WTC11 (cell line): Measurements from ENCODE around the gene STX8. TPM values are rescaled to one million over a fixed set of nuclear protein-coding genes. Genes with fewer than 3 reads are reported as not detected.

Experiments
- ATAC-seq: fragments of 200-7000 bp; cut with Tn5 transposase; 2 replicates; pipeline ENCODE4 v1.10.0; 2021; ENCODE audit warnings: mild to moderate bottlenecking, moderate library complexity
- CTCF ChIA-PET: fragments of 300-600 bp; sonication (Branson Sonifier 250); formaldehyde crosslinking; loops from one replicate; lab custom pipeline; 2021; ENCODE audit warnings: antibody characterized with exemption; lab: Charles Lee
- POLR2A ChIA-PET: fragments of 350-600 bp; sonication (Branson Sonifier 250); formaldehyde crosslinking; loops from one replicate; lab custom pipeline; 2021; ENCODE audit warnings: antibody characterized with exemption; lab: Charles Lee
- DNase-seq: peaks from one replicate; pipeline ENCODE4 v3.0.0; 2021; ENCODE audit warnings: low spot score
- H3K27ac Mint-ChIP-seq: 2 replicates; pipeline ENCODE4 v1.8.0; 2021; ENCODE audit warnings: mixed read lengths
- H3K27me3 Mint-ChIP-seq: 2 replicates; pipeline ENCODE4 v1.8.0; 2021; ENCODE audit warnings: low read depth, mild to moderate bottlenecking, moderate library complexity, mixed read lengths
- H3K36me3 Mint-ChIP-seq: 2 replicates; pipeline ENCODE4 v1.8.0; 2021; ENCODE audit warnings: mixed read lengths
- H3K4me1 Mint-ChIP-seq: 2 replicates; pipeline ENCODE4 v1.8.0; 2022; ENCODE audit warnings: mixed read lengths
- H3K4me3 Mint-ChIP-seq: 2 replicates; pipeline ENCODE4 v1.8.0; 2021; ENCODE audit warnings: mild to moderate bottlenecking, moderate library complexity, mixed read lengths
- H3K9me3 Mint-ChIP-seq: 2 replicates; pipeline ENCODE4 v1.8.0; 2021; ENCODE audit warnings: mixed read lengths
- ATF2 ChIP-seq: sonication (generic); formaldehyde crosslinking; IDR thresholded peaks from 2 replicates; pipeline ENCODE4 v1.8.1; 2022; ENCODE audit warnings: low read depth, missing genetic modification reagents, borderline replicate concordance
- CBFB ChIP-seq: sonication (generic); formaldehyde crosslinking; IDR thresholded peaks from 2 replicates; pipeline ENCODE4 v1.8.1; 2022; ENCODE audit warnings: mild to moderate bottlenecking, low read depth, missing genetic modification reagents
- CREM ChIP-seq: sonication (generic); formaldehyde crosslinking; IDR thresholded peaks from 2 replicates; pipeline ENCODE4 v1.8.1; 2022; ENCODE audit warnings: mild to moderate bottlenecking, missing genetic modification reagents, moderate library complexity
- E2F5 ChIP-seq: sonication (generic); formaldehyde crosslinking; IDR thresholded peaks from 2 replicates; pipeline ENCODE4 v1.8.1; 2022; ENCODE audit warnings: mild to moderate bottlenecking, moderate library complexity, missing genetic modification reagents
- EMX1 ChIP-seq: fragments of 250-450 bp; sonication (Bioruptor Pico); IDR thresholded peaks from 2 replicates; pipeline ENCODE4 v1.8.0; 2021; ENCODE audit warnings: mild to moderate bottlenecking
- FOXK1 ChIP-seq: sonication (generic); formaldehyde crosslinking; IDR thresholded peaks from 2 replicates; pipeline ENCODE4 v1.8.0; 2022; ENCODE audit warnings: mild to moderate bottlenecking, moderate library complexity, missing genetic modification reagents
- GRHL2 ChIP-seq: fragments of 250-450 bp; sonication (Bioruptor Pico); IDR thresholded peaks from 2 replicates; pipeline ENCODE4 v1.8.0; 2022; ENCODE audit warnings: mild to moderate bottlenecking, moderate library complexity; ENCODE audit not compliant: insufficient replicate concordance, severe bottlenecking
- NFATC4 ChIP-seq: fragments of 250-450 bp; sonication (Bioruptor Pico); IDR thresholded peaks from 2 replicates; pipeline ENCODE4 v1.9.0; 2021; ENCODE audit warnings: mild to moderate bottlenecking
- NFYB ChIP-seq: sonication (generic); formaldehyde crosslinking; conservative IDR thresholded peaks from 2 replicates; pipeline ENCODE4 v1.8.0; 2022; ENCODE audit warnings: low read depth, missing genetic modification reagents
- NR2C2 ChIP-seq: sonication (generic); formaldehyde crosslinking; IDR thresholded peaks from 2 replicates; pipeline ENCODE4 v1.8.0; 2022; ENCODE audit warnings: mild to moderate bottlenecking, missing genetic modification reagents
- PRDM15 ChIP-seq: sonication (generic); formaldehyde crosslinking; IDR thresholded peaks from 2 replicates; pipeline ENCODE4 v1.8.0; 2022; ENCODE audit warnings: missing genetic modification reagents
- PREB ChIP-seq: sonication (generic); formaldehyde crosslinking; IDR thresholded peaks from 2 replicates; pipeline ENCODE4 v1.8.1; 2022; ENCODE audit warnings: mild to moderate bottlenecking, missing genetic modification reagents, moderate library complexity, borderline replicate concordance
- RELA ChIP-seq: sonication (generic); formaldehyde crosslinking; IDR thresholded peaks from 2 replicates; pipeline ENCODE4 v1.8.1; 2022; ENCODE audit warnings: missing genetic modification reagents, mild to moderate bottlenecking, borderline replicate concordance
- SMAD3 ChIP-seq: sonication (generic); formaldehyde crosslinking; IDR thresholded peaks from 2 replicates; pipeline ENCODE4 v1.8.0; 2022; ENCODE audit warnings: missing genetic modification reagents, mild to moderate bottlenecking, borderline replicate concordance
- TCF7 ChIP-seq: sonication (generic); formaldehyde crosslinking; IDR thresholded peaks from 2 replicates; pipeline ENCODE4 v1.8.0; 2022; ENCODE audit warnings: mild to moderate bottlenecking, low read depth, missing genetic modification reagents, moderate library complexity
- TEAD4 ChIP-seq: sonication (generic); formaldehyde crosslinking; IDR thresholded peaks from 2 replicates; pipeline ENCODE4 v1.8.0; 2022; ENCODE audit warnings: mild to moderate bottlenecking, missing genetic modification reagents
- TP53 ChIP-seq: sonication (generic); formaldehyde crosslinking; IDR thresholded peaks from 2 replicates; pipeline ENCODE4 v1.8.1; 2023; ENCODE audit warnings: mild to moderate bottlenecking, missing genetic modification reagents
- USF1 ChIP-seq: sonication (generic); formaldehyde crosslinking; IDR thresholded peaks from 2 replicates; pipeline ENCODE4 v1.8.0; 2022; ENCODE audit warnings: mild to moderate bottlenecking, missing genetic modification reagents
- USF2 ChIP-seq: sonication (generic); formaldehyde crosslinking; IDR thresholded peaks from 2 replicates; pipeline ENCODE4 v1.8.1; 2023; ENCODE audit warnings: mild to moderate bottlenecking, missing genetic modification reagents, moderate library complexity
- ZNF219 ChIP-seq: sonication (generic); formaldehyde crosslinking; IDR thresholded peaks from 2 replicates; pipeline ENCODE4 v1.8.0; 2023; ENCODE audit warnings: missing genetic modification reagents, mild to moderate bottlenecking, borderline replicate concordance
- ZNF423 ChIP-seq: fragments of 250-450 bp; sonication (Bioruptor Pico); IDR thresholded peaks from 2 replicates; pipeline ENCODE4 v2.1.2; 2022; ENCODE audit warnings: mild to moderate bottlenecking, moderate library complexity
- total RNA-seq: library from RNA; stranded (reverse); gene quantifications from 3 replicates; pipeline ENCODE4 v1.2.3, GENCODE V29; 2021

STX8 gene
- total RNA-seq, 1 experiment from 2014 or later = 39.9 TPM

- no peak for TF ChIP-seq PRDM15 (CRISPR knock-in tag)
- TF ChIP-seq TEAD4 (CRISPR knock-in tag) = no peak
- no peak for TF ChIP-seq EMX1 (CRISPR knock-in tag)
- TF ChIP-seq USF1 (CRISPR knock-in tag) = no peak
- no peak for TF ChIP-seq GRHL2
- TF ChIP-seq CREM (CRISPR knock-in tag) = no peak
- TF ChIP-seq TCF7 (CRISPR knock-in tag) = no peak
Observed at GRCh38 chr17:9226130-9226793, 349.4 kb downstream of the STX8 start (continued).

GRCh38 chr17:9225305-9226101, 350.1 kb downstream of the STX8 start:
- Mint-ChIP-seq H3K27ac (no peak overlapping the region), H3K4me1 (peaks cover 14% of the 10 kb centered on the region), H3K4me3 (no peak overlapping the region), H3K27me3 (no peaks in the 10 kb centered on the region), H3K36me3 (no peaks in the 10 kb centered on the region), H3K9me3 (no peaks in the 10 kb centered on the region)
- ChIA-PET POLR2A (no interaction called here), CTCF (interaction anchor here (0.6 to 2.5 kb wide), 7 partner anchors 10 to 297 kb away, joined by 3 to 11 read pairs (median 5); no protein-coding TSS in a partner anchor)
- DNase-seq = peak; percentile 62
- ATAC-seq = peak; percentile 70
- TF ChIP-seq PREB (CRISPR knock-in tag) = no peak
- no peak for TF ChIP-seq SMAD3 (CRISPR knock-in tag)
- no peak for TF ChIP-seq E2F5 (CRISPR knock-in tag)
- no peak for TF ChIP-seq NFATC4 (CRISPR knock-in tag)
- peak; percentile 84 for TF ChIP-seq ZNF423 (CRISPR knock-in tag)
- no peak for TF ChIP-seq NR2C2 (CRISPR knock-in tag)
- no peak for TF ChIP-seq CBFB (CRISPR knock-in tag)
- TF ChIP-seq FOXK1 = no peak

- ChIA-PET CTCF (interaction anchor here (0.7 to 2.5 kb wide), 5 partner anchors 9 to 298 kb away, joined by 3 to 11 read pairs (median 3); no protein-coding TSS in a partner anchor), POLR2A (no interaction called here)
- H3K36me3 Mint-ChIP-seq = no peaks in the 10 kb centered on the region
- ATAC-seq = no peak
- no peaks in the 10 kb centered on the region for H3K9me3 Mint-ChIP-seq
- H3K27me3 Mint-ChIP-seq = no peaks in the 10 kb centered on the region
- TF ChIP-seq TP53 (no peak), NFATC4 (CRISPR knock-in tag) (no peak), USF2 (CRISPR knock-in tag) (no peak), RELA (no peak), USF1 (CRISPR knock-in tag) (no peak), ATF2 (CRISPR knock-in tag) (no peak), ZNF219 (CRISPR knock-in tag) (no peak), NFYB (no peak)
- H3K27ac Mint-ChIP-seq = no peak overlapping the region
- DNase-seq = no peak
- peaks cover 20% of the 10 kb centered on the region for H3K4me1 Mint-ChIP-seq
- no peak overlapping the region for H3K4me3 Mint-ChIP-seq
Observed at GRCh38 chr17:9224485-9224884, 351.1 kb downstream of the STX8 start.
